Endodermal cell (in vitro differentiated cells): ENCODE measurements around the gene DNM1L. TPM values are rescaled to one million over a fixed set of nuclear protein-coding genes. Genes with fewer than 3 reads are reported as not detected.

Source experiments
- DNase-seq: peaks from one replicate; pipeline ENCODE4 v3.0.0-alpha.2; 2017
- H3K27ac ChIP-seq: 2 replicates; pipeline ENCODE4 v1.5.1; 2013; ENCODE audit warnings: mild to moderate bottlenecking, low read depth, low read length, moderate library complexity
- H3K27me3 ChIP-seq: 2 replicates; pipeline ENCODE4 v1.6.1; 2013; ENCODE audit warnings: mild to moderate bottlenecking, low read length, moderate library complexity; ENCODE audit not compliant: insufficient read depth, control insufficient read depth, poor library complexity, severe bottlenecking
- H3K36me3 ChIP-seq: 2 replicates; pipeline ENCODE4 v1.7.0; 2013; ENCODE audit warnings: mild to moderate bottlenecking, low read length, moderate library complexity; ENCODE audit not compliant: control insufficient read depth, insufficient read depth
- H3K4me1 ChIP-seq: one replicate; pipeline ENCODE4 v1.7.0; 2013; ENCODE audit warnings: low read length; ENCODE audit not compliant: control insufficient read depth, insufficient read depth
- H3K4me3 ChIP-seq: 2 replicates; pipeline ENCODE4 v1.5.1; 2013; ENCODE audit warnings: mild to moderate bottlenecking, low read length, moderate library complexity
- H3K9ac ChIP-seq: 2 replicates; pipeline ENCODE4 v1.6.1; 2013; ENCODE audit warnings: mild to moderate bottlenecking, low read length, moderate library complexity; ENCODE audit not compliant: poor library complexity, severe bottlenecking; ENCODE audit errors: extremely low read depth
- H3K9me3 ChIP-seq: 2 replicates; pipeline ENCODE4 v1.6.1; 2013; ENCODE audit warnings: mild to moderate bottlenecking, low read length, moderate library complexity; ENCODE audit not compliant: control insufficient read depth
- H3K27ac Mint-ChIP-seq: 2 replicates; pipeline ENCODE4 v1.8.0; 2020; ENCODE audit warnings: mixed read lengths
- H3K27me3 Mint-ChIP-seq: 2 replicates; pipeline ENCODE4 v1.8.0; 2021; ENCODE audit warnings: mild to moderate bottlenecking, mixed read lengths; ENCODE audit not compliant: insufficient read depth
- H3K36me3 Mint-ChIP-seq: 2 replicates; pipeline ENCODE4 v1.8.0; 2020; ENCODE audit warnings: low read depth, mixed read lengths
- H3K4me1 Mint-ChIP-seq: 2 replicates; pipeline ENCODE4 v1.8.0; 2020; ENCODE audit warnings: mixed read lengths
- H3K4me3 Mint-ChIP-seq: 2 replicates; pipeline ENCODE4 v1.8.0; 2020; ENCODE audit warnings: mild to moderate bottlenecking, moderate library complexity, mixed read lengths
- H3K9me3 Mint-ChIP-seq: 2 replicates; pipeline ENCODE4 v1.8.0; 2020; ENCODE audit warnings: mild to moderate bottlenecking, mixed read lengths
- WGBS, 2 experiments: methylation state at CpG; one replicate each; pipeline versions ENCODE4 v1.1.5 to v1.1.7; 2013; ENCODE audit warnings: missing lambda C conversion rate in 2 of 2, mixed read lengths in 1 of 2; ENCODE audit not compliant: insufficient coverage in 1 of 2, insufficient read length in 1 of 2; 5-methylcytosine and 5-hydroxymethylcytosine counted together
- total RNA-seq, 2 donors: library from RNA; stranded (reverse); fragmentation: NEBNext Ultra II Directional in 1 of 2; extraction: Animal tissue kit (Norgen Biotek cat#: 25700) in 1 of 2; gene quantifications; 2 replicates in 1 of 2; 3 replicates in 1 of 2; pipeline ENCODE4 v1.2.1, GENCODE V29; 2021
- TF ChIP-seq, protein P1 (sequence below): fragments of 200-600 bp; sonication (generic); conservative IDR thresholded peaks from 2 replicates; pipeline ENCODE4 v1.5.0; 2021; ENCODE audit warnings: antibody characterized with exemption, mild to moderate bottlenecking

Gene DNM1L
- total RNA-seq, 2 donors from 2014 or later, result 100 to 156 TPM

DNA sequence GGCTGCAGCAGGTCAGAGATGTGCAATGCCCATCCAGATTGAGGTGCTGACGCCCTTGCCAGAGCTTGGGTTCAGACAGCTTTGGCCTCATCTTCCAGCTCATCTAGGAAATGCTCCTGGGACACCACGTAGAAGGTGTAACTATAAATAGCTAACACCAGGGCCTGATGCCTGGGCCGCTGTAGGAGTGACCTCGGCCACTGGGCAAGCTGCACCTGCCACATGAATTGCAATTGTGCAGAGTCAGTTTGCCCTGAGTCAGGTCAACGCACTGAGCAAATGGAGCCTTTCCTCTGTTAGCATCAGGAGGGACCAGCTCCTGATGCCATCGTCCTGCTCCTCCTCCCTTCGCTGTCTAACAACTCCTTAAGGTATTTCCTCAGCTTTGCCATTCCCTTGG lies 17.4 kb upstream of the DNM1L start:
- H3K9me3 Mint-ChIP-seq, result no peaks in the 10 kb centered on the region
- H3K9me3 ChIP-seq, result no peaks in the 10 kb centered on the region
- TF ChIP-seq, protein P1, sequence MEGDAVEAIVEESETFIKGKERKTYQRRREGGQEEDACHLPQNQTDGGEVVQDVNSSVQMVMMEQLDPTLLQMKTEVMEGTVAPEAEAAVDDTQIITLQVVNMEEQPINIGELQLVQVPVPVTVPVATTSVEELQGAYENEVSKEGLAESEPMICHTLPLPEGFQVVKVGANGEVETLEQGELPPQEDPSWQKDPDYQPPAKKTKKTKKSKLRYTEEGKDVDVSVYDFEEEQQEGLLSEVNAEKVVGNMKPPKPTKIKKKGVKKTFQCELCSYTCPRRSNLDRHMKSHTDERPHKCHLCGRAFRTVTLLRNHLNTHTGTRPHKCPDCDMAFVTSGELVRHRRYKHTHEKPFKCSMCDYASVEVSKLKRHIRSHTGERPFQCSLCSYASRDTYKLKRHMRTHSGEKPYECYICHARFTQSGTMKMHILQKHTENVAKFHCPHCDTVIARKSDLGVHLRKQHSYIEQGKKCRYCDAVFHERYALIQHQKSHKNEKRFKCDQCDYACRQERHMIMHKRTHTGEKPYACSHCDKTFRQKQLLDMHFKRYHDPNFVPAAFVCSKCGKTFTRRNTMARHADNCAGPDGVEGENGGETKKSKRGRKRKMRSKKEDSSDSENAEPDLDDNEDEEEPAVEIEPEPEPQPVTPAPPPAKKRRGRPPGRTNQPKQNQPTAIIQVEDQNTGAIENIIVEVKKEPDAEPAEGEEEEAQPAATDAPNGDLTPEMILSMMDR, result no peak
- no peaks in the 10 kb centered on the region for H3K27me3 ChIP-seq
- H3K4me3 Mint-ChIP-seq, result no peak overlapping the region
- H3K27me3 Mint-ChIP-seq, result peaks cover 40% of the 10 kb centered on the region
- WGBS, 2 experiments, result 91 to 92% methylated on average over 7 of the region's 7 CpGs
- H3K4me1 ChIP-seq, result no peaks in the 10 kb centered on the region
- H3K27ac ChIP-seq, result no peak overlapping the region
- no peaks in the 10 kb centered on the region for H3K36me3 ChIP-seq
- H3K4me3 ChIP-seq, result no peak overlapping the region
- no peak overlapping the region for H3K27ac Mint-ChIP-seq
- no peak for DNase-seq
- peaks cover 6% of the 10 kb centered on the region for H3K4me1 Mint-ChIP-seq
- H3K9ac ChIP-seq, result no peak overlapping the region
- no peaks in the 10 kb centered on the region for H3K36me3 Mint-ChIP-seq

- Histone ChIP-seq H3K4me1 (no peaks in the 10 kb centered on the region), H3K27me3 (no peaks in the 10 kb centered on the region), H3K27ac (no peak overlapping the region), H3K36me3 (no peaks in the 10 kb centered on the region), H3K4me3 (no peak overlapping the region), H3K9me3 (no peaks in the 10 kb centered on the region), H3K9ac (no peak overlapping the region)
- 90 to 97% methylated on average over 2 of the region's 2 CpGs for WGBS, 2 experiments
- DNase-seq, result peak; percentile 63
- H3K36me3 Mint-ChIP-seq, result no peaks in the 10 kb centered on the region
- no peaks in the 10 kb centered on the region for H3K9me3 Mint-ChIP-seq
- H3K4me1 Mint-ChIP-seq, result peaks cover 6% of the 10 kb centered on the region
- no peak overlapping the region for H3K27ac Mint-ChIP-seq
- peaks cover 40% of the 10 kb centered on the region for H3K27me3 Mint-ChIP-seq
- no peak overlapping the region for H3K4me3 Mint-ChIP-seq
- TF ChIP-seq, protein P1, result no peak
Measured at GRCh38 chr12:32662665-32663064, 16.4 kb upstream of the DNM1L start.

DNA sequence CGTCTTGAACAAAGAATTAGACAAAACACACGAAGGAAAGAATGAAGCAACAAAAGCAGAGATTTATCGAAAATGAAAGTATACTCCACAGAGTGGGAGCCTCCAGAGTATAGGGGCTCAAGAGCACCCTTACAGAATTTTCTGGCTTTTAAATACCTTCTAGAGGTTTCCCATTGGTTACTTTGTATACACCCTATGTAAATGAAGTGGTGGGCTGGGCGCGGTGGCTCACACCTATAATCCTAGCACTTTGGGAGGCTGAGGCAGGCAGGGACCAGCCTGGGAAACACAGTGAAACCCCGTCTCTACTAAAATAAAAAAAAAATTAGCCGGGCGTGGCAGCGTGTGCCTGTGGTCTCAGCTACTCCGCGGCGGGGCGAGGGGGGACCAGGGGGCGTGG lies 13.1 kb upstream of the DNM1L start:
- H3K27ac Mint-ChIP-seq, result no peak overlapping the region
- 89 to 94% methylated on average over 8 to 14 of the region's 14 CpGs for WGBS, 2 experiments
- no peak for DNase-seq
- no peak overlapping the region for H3K27ac ChIP-seq
- H3K4me1 ChIP-seq, result no peaks in the 10 kb centered on the region
- peaks cover 36% of the 10 kb centered on the region for H3K27me3 Mint-ChIP-seq
- H3K9ac ChIP-seq, result no peak overlapping the region
- TF ChIP-seq, protein P1, result no peak
- H3K4me3 Mint-ChIP-seq, result no peak overlapping the region
- no peaks in the 10 kb centered on the region for H3K36me3 ChIP-seq
- H3K9me3 Mint-ChIP-seq, result peaks cover 26% of the 10 kb centered on the region
- no peaks in the 10 kb centered on the region for H3K27me3 ChIP-seq
- no peak overlapping the region for H3K4me3 ChIP-seq
- peaks cover 6% of the 10 kb centered on the region for H3K4me1 Mint-ChIP-seq
- H3K36me3 Mint-ChIP-seq, result no peaks in the 10 kb centered on the region
- H3K9me3 ChIP-seq, result peaks cover 14% of the 10 kb centered on the region
